HUES64 (cell line): ENCODE results near the gene GUCY1B1.

Experiments used
- H3K27ac ChIP-seq: 2 replicates; pipeline ENCODE4 v1.7.0; 2013; ENCODE audit warnings: low read depth, low read length, inconsistent platforms
- H3K27me3 ChIP-seq: 2 replicates; pipeline ENCODE4 v1.6.1; 2013; ENCODE audit warnings: mild to moderate bottlenecking, low read length; ENCODE audit not compliant: insufficient read depth
- H3K36me3 ChIP-seq: 2 replicates; pipeline ENCODE4 v1.6.1; 2013; ENCODE audit warnings: mild to moderate bottlenecking, low read length; ENCODE audit not compliant: insufficient read depth
- H3K4me1 ChIP-seq: 2 replicates; pipeline ENCODE4 v1.6.1; 2013; ENCODE audit warnings: mild to moderate bottlenecking, low read length, moderate library complexity; ENCODE audit not compliant: insufficient read depth
- H3K4me3 ChIP-seq: 2 replicates; pipeline ENCODE4 v1.5.1; 2013; ENCODE audit warnings: mild to moderate bottlenecking, low read length, moderate library complexity
- H3K9ac ChIP-seq: 2 replicates; pipeline ENCODE4 v1.6.1; 2013; ENCODE audit warnings: mild to moderate bottlenecking, low read depth, low read length
- H3K9me3 ChIP-seq: 2 replicates; pipeline ENCODE4 v1.6.1; 2013; ENCODE audit warnings: low read depth, low read length; ENCODE audit not compliant: insufficient read depth
- WGBS: fragments of 150-250, 120-280 bp; methylation state at CpG from one replicate; pipeline ENCODE4 v1.1.7; 2013; ENCODE audit warnings: missing lambda C conversion rate; 5-methylcytosine and 5-hydroxymethylcytosine counted together

GUCY1B1 gene

GRCh38 chr4:155738548-155738947, 20.3 kb upstream of the GUCY1B1 start:
- WGBS = 94% methylated on average over 2 of the region's 2 CpGs
- no peaks in the 10 kb centered on the region for H3K36me3 ChIP-seq
- no peak overlapping the region for H3K9ac ChIP-seq
- no peak overlapping the region for H3K27ac ChIP-seq
- no peaks in the 10 kb centered on the region for H3K4me1 ChIP-seq
- no peak overlapping the region for H3K4me3 ChIP-seq
- no peaks in the 10 kb centered on the region for H3K27me3 ChIP-seq
- H3K9me3 ChIP-seq = no peaks in the 10 kb centered on the region

GRCh38 chr4:155741546-155741945, 17.3 kb upstream of the GUCY1B1 start:
- Histone ChIP-seq H3K9me3 (no peaks in the 10 kb centered on the region), H3K9ac (no peak overlapping the region), H3K27ac (no peak overlapping the region), H3K4me1 (peaks cover 6% of the 10 kb centered on the region; the same call in 1 of the 2 replicates), H3K27me3 (no peaks in the 10 kb centered on the region), H3K4me3 (no peak overlapping the region), H3K36me3 (no peaks in the 10 kb centered on the region)
- 85% methylated on average over 1 of the region's 1 CpG for WGBS

GRCh38 chr4:155742310-155743015, 16.4 kb upstream of the GUCY1B1 start:
- peaks cover 6% of the 10 kb centered on the region; the same call in 1 of the 2 replicates for H3K4me1 ChIP-seq
- no peaks in the 10 kb centered on the region for H3K27me3 ChIP-seq
- no peaks in the 10 kb centered on the region for H3K36me3 ChIP-seq
- H3K27ac ChIP-seq = no peak overlapping the region
- 93% methylated on average over 2 of the region's 3 CpGs for WGBS
- no peaks in the 10 kb centered on the region for H3K9me3 ChIP-seq
- no peak overlapping the region for H3K9ac ChIP-seq
- no peak overlapping the region for H3K4me3 ChIP-seq

- no peaks in the 10 kb centered on the region for H3K9me3 ChIP-seq
- H3K4me1 ChIP-seq = peaks cover 11% of the 10 kb centered on the region; the same call in 1 of the 2 replicates
- no peaks in the 10 kb centered on the region for H3K36me3 ChIP-seq
- no peaks in the 10 kb centered on the region for H3K27me3 ChIP-seq
- no peak overlapping the region for H3K27ac ChIP-seq
- 93% methylated on average over 5 of the region's 5 CpGs for WGBS
- H3K9ac ChIP-seq = no peak overlapping the region
- no peak overlapping the region for H3K4me3 ChIP-seq
Observed at GRCh38 chr4:155745984-155746383, 12.8 kb upstream of the GUCY1B1 start.

GRCh38 chr4:155748039-155748438, 10.8 kb upstream of the GUCY1B1 start:
- Histone ChIP-seq H3K36me3 (no peaks in the 10 kb centered on the region), H3K9me3 (no peaks in the 10 kb centered on the region), H3K9ac (no peak overlapping the region), H3K27me3 (no peaks in the 10 kb centered on the region), H3K4me1 (peaks cover 11% of the 10 kb centered on the region; the same call in 1 of the 2 replicates), H3K4me3 (no peak overlapping the region), H3K27ac (no peak overlapping the region)
- WGBS = no CpG with 5 or more reads among the region's 2 CpGs

- Histone ChIP-seq H3K36me3 (no peaks in the 10 kb centered on the region), H3K9ac (no peak overlapping the region), H3K27me3 (no peaks in the 10 kb centered on the region), H3K4me3 (no peak overlapping the region), H3K9me3 (no peaks in the 10 kb centered on the region), H3K4me1 (peaks cover 11% of the 10 kb centered on the region; the same call in 1 of the 2 replicates), H3K27ac (no peak overlapping the region)
- 94% methylated on average over 4 of the region's 5 CpGs for WGBS
Observed at GRCh38 chr4:155749041-155749440, 9.8 kb upstream of the GUCY1B1 start.

GRCh38 chr4:155751569-155751968, 7.3 kb upstream of the GUCY1B1 start:
- Histone ChIP-seq H3K9ac (no peak overlapping the region), H3K9me3 (no peaks in the 10 kb centered on the region), H3K4me1 (peaks cover 6% of the 10 kb centered on the region; the same call in 1 of the 2 replicates), H3K27me3 (no peaks in the 10 kb centered on the region), H3K27ac (no peak overlapping the region), H3K4me3 (no peak overlapping the region), H3K36me3 (no peaks in the 10 kb centered on the region)
- 96% methylated on average over 5 of the region's 5 CpGs for WGBS

GRCh38 chr4:155757745-155758265, 1.0 kb upstream of the GUCY1B1 start:
- Histone ChIP-seq H3K27ac (no peak overlapping the region), H3K4me3 (no peak overlapping the region), H3K4me1 (peaks cover 7% of the 10 kb centered on the region; the same call in 1 of the 2 replicates), H3K9me3 (no peaks in the 10 kb centered on the region), H3K27me3 (peaks cover 35% of the 10 kb centered on the region), H3K9ac (no peak overlapping the region), H3K36me3 (no peaks in the 10 kb centered on the region)
- 100% methylated on average over 1 of the region's 1 CpG for WGBS

GRCh38 chr4:155759372-155760252, 791 bp downstream of the GUCY1B1 start:
- peak overlapping the region; percentile 61 for H3K4me3 ChIP-seq
- no peak overlapping the region for H3K9ac ChIP-seq
- H3K27me3 ChIP-seq = peaks cover 35% of the 10 kb centered on the region
- H3K36me3 ChIP-seq = no peaks in the 10 kb centered on the region
- WGBS = 3% methylated on average over 77 of the region's 77 CpGs
- no peaks in the 10 kb centered on the region for H3K9me3 ChIP-seq
- H3K4me1 ChIP-seq = peaks cover 7% of the 10 kb centered on the region; the same call in 1 of the 2 replicates
- H3K27ac ChIP-seq = no peak overlapping the region

GRCh38 chr4:155761047-155761446, 2.2 kb downstream of the GUCY1B1 start:
- H3K27me3 ChIP-seq = peaks cover 35% of the 10 kb centered on the region
- H3K27ac ChIP-seq = no peak overlapping the region
- no peaks in the 10 kb centered on the region for H3K36me3 ChIP-seq
- no peak overlapping the region for H3K9ac ChIP-seq
- 97% methylated on average over 2 of the region's 3 CpGs for WGBS
- no peak overlapping the region for H3K4me3 ChIP-seq
- no peaks in the 10 kb centered on the region for H3K9me3 ChIP-seq
- peaks cover 7% of the 10 kb centered on the region; the same call in 1 of the 2 replicates for H3K4me1 ChIP-seq

GRCh38 chr4:155761916-155762315, 3.1 kb downstream of the GUCY1B1 start:
- H3K9me3 ChIP-seq = no peaks in the 10 kb centered on the region
- no peaks in the 10 kb centered on the region for H3K36me3 ChIP-seq
- peaks cover 7% of the 10 kb centered on the region; the same call in 1 of the 2 replicates for H3K4me1 ChIP-seq
- peaks cover 35% of the 10 kb centered on the region for H3K27me3 ChIP-seq
- no peak overlapping the region for H3K9ac ChIP-seq
- no peak overlapping the region for H3K4me3 ChIP-seq
- H3K27ac ChIP-seq = no peak overlapping the region
